Peyer's patch (tissue), 4 donors: ENCODE results near the gene AUTS2.

Source experiments
- CTCF ChIP-seq, 6 experiments: fragments of 450-650 bp in 4 of 6; fragments of 200-600 bp in 2 of 6; sonication (generic) in 1 of 6; IDR thresholded peaks; one replicate each; pipeline ENCODE4 v1.5.1; 2017 to 2019; ENCODE audit warnings: antibody characterized with exemption in 6 of 6, mild to moderate bottlenecking in 3 of 6, moderate library complexity in 1 of 6
- POLR2A ChIP-seq, 2 donors: fragments of 450-650 bp; IDR thresholded peaks; one replicate each; pipeline ENCODE4 v1.5.1; 2017; ENCODE audit warnings: antibody characterized with exemption in 2 of 2, mild to moderate bottlenecking in 2 of 2, moderate library complexity in 2 of 2

DNA sequence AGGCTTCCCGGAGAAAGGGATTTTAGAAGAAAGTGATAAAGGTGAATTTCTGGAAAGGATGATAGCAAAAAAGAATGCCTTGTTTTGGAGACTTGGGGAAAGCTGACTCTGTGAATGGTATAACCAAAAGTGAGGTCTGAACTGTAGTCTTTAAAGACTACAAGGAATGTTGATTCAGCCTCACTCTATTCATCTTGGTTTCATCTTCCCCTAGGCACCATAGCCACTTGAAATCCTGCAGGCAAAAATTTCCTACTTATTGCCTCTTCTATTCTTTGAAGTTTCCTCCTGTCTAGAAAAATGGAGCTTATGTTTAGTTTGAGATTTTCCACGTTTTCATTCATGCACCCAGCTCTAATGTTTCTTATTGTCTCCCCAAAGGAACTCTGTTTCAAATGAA, 518.0 kb downstream of the AUTS2 start:
- no peak for TF ChIP-seq CTCF (IDR thresholded peaks at IDR 0.05)
- TF ChIP-seq POLR2A (IDR thresholded peaks at IDR 0.05), result no peak
